HCT116 (cell line): ENCODE measurements around the gene ZNF322. TPM values are rescaled to one million over a fixed set of nuclear protein-coding genes. Genes with fewer than 3 reads are reported as not detected.

Experiments
- ATAC-seq: fragments of 200-7000 bp; cut with Tn5 transposase; 2 replicates; pipeline ENCODE4 v1.9.1; 2020; ENCODE audit warnings: mild to moderate bottlenecking, moderate library complexity
- BruUV-seq: library from RNA; stranded (reverse); fragments of 400-500 nt; replicated peaks from 2 replicates; lab custom pipeline; 2021; lab: Mats Ljungman, UMichigan
- CTCF ChIA-PET: fragments of 300-600 bp; sonication (Branson Sonifier 250); formaldehyde crosslinking; loops from one replicate; lab custom pipeline; 2021; ENCODE audit warnings: antibody characterized with exemption; lab: Charles Lee
- POLR2A ChIA-PET: fragments of 300-600, 350-600 bp; sonication (Branson Sonifier 250); formaldehyde crosslinking; loops from one replicate; lab custom pipeline; 2021; ENCODE audit warnings: antibody characterized with exemption; lab: Charles Lee
- RAD21 ChIA-PET, 2 experiments: fragments of 300-600 bp; sonication (Branson Sonifier 250); formaldehyde crosslinking; loops; one replicate each; lab custom pipeline; 2023; ENCODE audit warnings: low total read pairs in 2 of 2; ENCODE audit not compliant: uncharacterized antibody in 2 of 2, unreplicated experiment in 2 of 2, low non-redundant PET in 1 of 2; lab: Charles Lee
- DNase-seq: peaks from one replicate; pipeline ENCODE4 v3.0.0-alpha.2; 2010; ENCODE audit warnings: low read depth, low spot score
- H2AFZ ChIP-seq: fragments of 200-600 bp; shearing (Covaris generic), sonication (generic); 2 replicates; pipeline ENCODE4 v1.6.1; 2017; ENCODE audit warnings: low read depth, mixed run types, mixed read lengths, antibody characterized with exemption, low read length; ENCODE audit not compliant: poor library complexity, severe bottlenecking
- H3K27ac ChIP-seq: 2 replicates; pipeline ENCODE4 v1.5.1; 2012; ENCODE audit warnings: low read depth, low read length
- H3K27me3 ChIP-seq: fragments of 200-600 bp; sonication (generic); 2 replicates; pipeline ENCODE4 v1.6.1; 2016; ENCODE audit warnings: mixed run types, low read length, mixed read lengths; ENCODE audit not compliant: insufficient read depth
- H3K36me3 ChIP-seq, 2 experiments: fragments of 200-500 bp in 1 of 2; fragments of 200-600 bp in 1 of 2; sonication (Bioruptor generic) in 1 of 2; sonication (generic) in 1 of 2; 2 replicates each; pipeline versions ENCODE4 v1.5.1 to v1.6.1; 2014 to 2016; ENCODE audit warnings: low read length in 2 of 2, inconsistent platforms in 1 of 2, mixed read lengths in 1 of 2, mixed run types in 1 of 2; ENCODE audit not compliant: insufficient read depth in 2 of 2, control insufficient read depth in 1 of 2
- H3K4me1 ChIP-seq, 2 experiments: fragments of 200-600 bp in 1 of 2; sonication (generic) in 1 of 2; 2 replicates each; pipeline versions ENCODE4 v1.5.1 to v1.6.1; 2012 to 2017; ENCODE audit warnings: low read length in 2 of 2, inconsistent platforms in 1 of 2, mild to moderate bottlenecking in 1 of 2, mixed read lengths in 1 of 2, mixed run types in 1 of 2, moderate library complexity in 1 of 2; ENCODE audit not compliant: insufficient read depth in 2 of 2, control insufficient read depth in 1 of 2
- H3K4me2 ChIP-seq: fragments of 200-600 bp; sonication (generic); 2 replicates; pipeline ENCODE4 v1.6.1; 2017; ENCODE audit warnings: mixed run types, low read length, mixed read lengths
- H3K4me3 ChIP-seq, 2 experiments: fragments of 200-600 bp in 1 of 2; sonication (generic) in 1 of 2; replicated peaks in 1 of 2; 2 replicates each; pipeline ENCODE4 v1.5.1; 2011 to 2016; ENCODE audit warnings: low read length in 2 of 2, control low read depth in 1 of 2, low read depth in 1 of 2, mild to moderate bottlenecking in 1 of 2, mixed read lengths in 1 of 2, mixed run types in 1 of 2
- H3K79me2 ChIP-seq: fragments of 200-600 bp; sonication (generic); 2 replicates; pipeline ENCODE4 v1.6.1; 2017; ENCODE audit warnings: mild to moderate bottlenecking, mixed run types, low read length, moderate library complexity, mixed read lengths; ENCODE audit not compliant: insufficient read depth
- H3K9ac ChIP-seq: fragments of 200-600 bp; sonication (generic); 2 replicates; pipeline ENCODE4 v1.6.1; 2016; ENCODE audit warnings: low read length, mixed read lengths
- H3K9me2 ChIP-seq: fragments of 200-600 bp; sonication (generic), shearing (Covaris generic); 2 replicates; pipeline ENCODE4 v1.6.1; 2017; ENCODE audit warnings: mixed run types, mild to moderate bottlenecking, moderate library complexity; ENCODE audit not compliant: insufficient read depth
- H3K9me3 ChIP-seq, 2 experiments: fragments of 200-500 bp in 1 of 2; fragments of 200-600 bp in 1 of 2; sonication (Bioruptor generic) in 1 of 2; sonication (generic) in 1 of 2; 2 replicates each; pipeline ENCODE4 v1.6.1; 2014 to 2017; ENCODE audit warnings: low read length in 2 of 2, mixed read lengths in 2 of 2, inconsistent platforms in 1 of 2, low read depth in 1 of 2, mild to moderate bottlenecking in 1 of 2, mixed run types in 1 of 2, moderate library complexity in 1 of 2; ENCODE audit not compliant: control insufficient read depth in 1 of 2, insufficient read depth in 1 of 2
- H4K20me1 ChIP-seq: fragments of 200-600 bp; sonication (generic), shearing (Covaris generic); 2 replicates; pipeline ENCODE4 v1.6.1; 2017; ENCODE audit warnings: mixed run types, mild to moderate bottlenecking, moderate library complexity; ENCODE audit not compliant: insufficient read depth
- ATF3 ChIP-seq: IDR thresholded peaks from 2 replicates; pipeline ENCODE4 v1.6.1; 2012
- CBX3 ChIP-seq: IDR thresholded peaks from 2 replicates; pipeline ENCODE4 v1.6.1; 2012; ENCODE audit warnings: low read depth
- CEBPB ChIP-seq: IDR thresholded peaks from 2 replicates; pipeline ENCODE4 v1.6.1; 2012; ENCODE audit warnings: low read depth
- CTCF ChIP-seq, 3 experiments: fragments of 200-600 bp in 1 of 3; sonication (generic) in 1 of 3; IDR thresholded peaks in 2 of 3; conservative IDR thresholded peaks in 1 of 3; 2 replicates each; pipeline ENCODE4 v1.5.1; 2012 to 2017; ENCODE audit warnings: low read depth in 2 of 3, low read length in 2 of 3, antibody characterized with exemption in 1 of 3, borderline replicate concordance in 1 of 3, control low read depth in 1 of 3, mild to moderate bottlenecking in 1 of 3, mixed read lengths in 1 of 3, mixed run types in 1 of 3, moderate library complexity in 1 of 3; ENCODE audit not compliant: insufficient read depth in 1 of 3
- ELF1 ChIP-seq: IDR thresholded peaks from 2 replicates; pipeline ENCODE4 v1.6.1; 2012; ENCODE audit warnings: low read depth, borderline replicate concordance
- EZH2 ChIP-seq: fragments of 200-600 bp; sonication (generic); IDR thresholded peaks from 2 replicates; pipeline ENCODE4 v1.6.1; 2017; ENCODE audit warnings: antibody characterized with exemption, mixed run types
- EZH2phosphoT487 ChIP-seq: fragments of 200-600 bp; IDR thresholded peaks from 2 replicates; pipeline ENCODE4 v1.6.1; 2018; ENCODE audit warnings: antibody characterized with exemption, borderline replicate concordance
- FOSL1 ChIP-seq: IDR thresholded peaks from 2 replicates; pipeline ENCODE4 v1.6.1; 2012; ENCODE audit warnings: low read depth
- JUND ChIP-seq: IDR thresholded peaks from 2 replicates; pipeline ENCODE4 v1.6.1; 2012
- POLR2A ChIP-seq: IDR thresholded peaks from 2 replicates; pipeline ENCODE4 v1.7.0; 2011; ENCODE audit warnings: borderline replicate concordance; ENCODE audit not compliant: insufficient read depth, insufficient read length; ENCODE audit errors: extremely low read depth
- POLR2AphosphoS5 ChIP-seq: IDR thresholded peaks from 2 replicates; pipeline ENCODE4 v1.6.1; 2011; ENCODE audit warnings: mild to moderate bottlenecking, low read depth, low read length, moderate library complexity
- REST ChIP-seq: IDR thresholded peaks from 2 replicates; pipeline ENCODE4 v1.6.1; 2012; ENCODE audit warnings: low read depth
- SIN3A ChIP-seq: IDR thresholded peaks from 2 replicates; pipeline ENCODE4 v1.6.1; 2012; ENCODE audit warnings: low read depth
- YY1 ChIP-seq: IDR thresholded peaks from 2 replicates; pipeline ENCODE4 v1.6.1; 2011; ENCODE audit warnings: low read length, low read depth, moderate library complexity, mild to moderate bottlenecking; ENCODE audit not compliant: insufficient replicate concordance; ENCODE audit errors: extremely low read depth
- ZBTB33 ChIP-seq: IDR thresholded peaks from 2 replicates; pipeline ENCODE4 v1.6.1; 2011; ENCODE audit warnings: mild to moderate bottlenecking, low read length, moderate library complexity; ENCODE audit not compliant: insufficient replicate concordance; ENCODE audit errors: extremely low read depth
- ZFX ChIP-seq: fragments of 450-650 bp; IDR thresholded peaks from 2 replicates; pipeline ENCODE4 v1.6.1; 2017
- intact Hi-C: fragments of 100-400 bp; cut with micrococcal nuclease; formaldehyde crosslinking; loops from 2 replicates; pipeline ENCODE4 v1.10.0; 2022
- total RNA-seq: library from RNA; stranded (reverse); gene quantifications from one replicate; pipeline ENCODE4 v1.2.1, GENCODE V29; 2021; ENCODE audit not compliant: unreplicated experiment

ZNF322 gene
- total RNA-seq, 1 experiment from 2014 or later, result 22.9 TPM

GRCh38 chr6:26657256-26657655 is 2.3 kb downstream of the ZNF322 start:
- H3K4me3 ChIP-seq, result no peak overlapping the region
- TF ChIP-seq FOSL1 (no peak), JUND (no peak), SIN3A (no peak), ZBTB33 (no peak), CEBPB (no peak), CTCF (IDR thresholded peaks at IDR 0.05 in 2 of 3, conservative IDR thresholded peaks at IDR 0.05 in 1 of 3; ENCODE audit: borderline replicate concordance in 1 of 3, insufficient read depth in 1 of 3, low read depth in 2 of 3, low read length in 2 of 3) (no peak), CBX3 (no peak), EZH2phosphoT487 (no peak), YY1 (no peak), ATF3 (no peak), POLR2A (no peak), ELF1 (no peak), EZH2 (no peak), REST (no peak), ZFX (no peak), POLR2AphosphoS5 (no peak)
- RAD21 ChIA-PET, result no interaction called here
- ATAC-seq (no peak), DNase-seq (no peak)
- no peaks in the 10 kb centered on the region for H3K9me3 ChIP-seq
- intact Hi-C loops, result no loop called here
- no peaks in the 10 kb centered on the region for H4K20me1 ChIP-seq
- H3K9me2 ChIP-seq, result no peaks in the 10 kb centered on the region
- H3K36me3 ChIP-seq, result peaks cover 7 to 32% of the 10 kb centered on the region in 2 experiments; a peak in 3 of 4 replicates
- CTCF ChIA-PET, result no interaction called here
- no peak overlapping the region for H2AFZ ChIP-seq
- no peak overlapping the region for H3K9ac ChIP-seq
- no peak overlapping the region for H3K4me2 ChIP-seq
- peaks cover 3 to 15% of the 10 kb centered on the region in 2 experiments; a peak in 3 of 4 replicates for H3K4me1 ChIP-seq
- H3K27ac ChIP-seq, result no peak overlapping the region
- H3K79me2 ChIP-seq, result peaks cover 44% of the 10 kb centered on the region
- POLR2A ChIA-PET, result no interaction called here
- no peaks in the 10 kb centered on the region for H3K27me3 ChIP-seq
- no TSS peak for BruUV-seq
